ENCODE data around the gene CELA3A. TPM values are rescaled to one million over a fixed set of nuclear protein-coding genes. Genes with fewer than 3 reads are reported as not detected.

Gene CELA3A
- total RNA-seq, 4 donors from 2014 or later: not detected

DNA sequence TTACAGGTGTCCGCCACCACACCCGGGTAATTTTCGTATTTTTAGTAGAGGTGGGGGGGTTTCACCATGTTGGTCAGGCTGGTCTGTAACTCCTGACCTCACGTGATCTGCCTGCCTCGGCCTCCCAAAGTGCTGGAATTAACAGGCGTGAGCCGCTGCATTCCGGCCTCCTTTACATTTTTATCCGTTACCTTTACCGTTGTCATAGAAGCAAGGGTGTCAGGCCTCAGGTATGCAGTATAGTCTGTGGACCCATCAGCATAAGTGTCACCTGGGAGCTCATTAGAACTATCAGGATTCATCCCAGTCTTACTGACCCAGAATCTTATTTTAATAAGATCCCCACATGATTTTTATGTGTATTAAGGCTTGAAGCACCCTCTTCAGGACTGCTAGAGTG lies 56.4 kb downstream of the CELA3A start:
- Histone ChIP-seq H3K36me3 (no peaks in the 10 kb centered on the region), H3K27me3 (no peaks in the 10 kb centered on the region), H3K4me1 (peaks cover 33 to 89% (median 58%) of the 10 kb centered on the region in 4 donors), H3K9me3 (no peaks in the 10 kb centered on the region), H3K4me3 (no peak overlapping the region), H3K27ac (no peak overlapping the region)
- in situ Hi-C loops (cut with MboI; ENCODE audit: low pct_ligation_motif_present in 1 of 4, low pct_unique_long_range_greater_than_20kb in 1 of 4, low sequenced_read_pairs in 3 of 4): no loop called here
- intact Hi-C loops (cut with DNase I; ENCODE audit: low total_unique reads): loop anchor here (10.0 kb wide), 1 partner anchor 57 kb away; no protein-coding TSS in a partner anchor
- 89% methylated on average over 10 of the region's 10 CpGs; no CpG with 5 or more reads in 1 of the 2 donors for WGBS, 2 donors (ENCODE audit: low coverage in 1 of 2)
- DNase-seq: no peak
- TF ChIP-seq POLR2AphosphoS5 (IDR thresholded peaks at IDR 0.05): no peak
- TF ChIP-seq POLR2A (IDR thresholded peaks at IDR 0.05): no peak
- TF ChIP-seq, protein P1, sequence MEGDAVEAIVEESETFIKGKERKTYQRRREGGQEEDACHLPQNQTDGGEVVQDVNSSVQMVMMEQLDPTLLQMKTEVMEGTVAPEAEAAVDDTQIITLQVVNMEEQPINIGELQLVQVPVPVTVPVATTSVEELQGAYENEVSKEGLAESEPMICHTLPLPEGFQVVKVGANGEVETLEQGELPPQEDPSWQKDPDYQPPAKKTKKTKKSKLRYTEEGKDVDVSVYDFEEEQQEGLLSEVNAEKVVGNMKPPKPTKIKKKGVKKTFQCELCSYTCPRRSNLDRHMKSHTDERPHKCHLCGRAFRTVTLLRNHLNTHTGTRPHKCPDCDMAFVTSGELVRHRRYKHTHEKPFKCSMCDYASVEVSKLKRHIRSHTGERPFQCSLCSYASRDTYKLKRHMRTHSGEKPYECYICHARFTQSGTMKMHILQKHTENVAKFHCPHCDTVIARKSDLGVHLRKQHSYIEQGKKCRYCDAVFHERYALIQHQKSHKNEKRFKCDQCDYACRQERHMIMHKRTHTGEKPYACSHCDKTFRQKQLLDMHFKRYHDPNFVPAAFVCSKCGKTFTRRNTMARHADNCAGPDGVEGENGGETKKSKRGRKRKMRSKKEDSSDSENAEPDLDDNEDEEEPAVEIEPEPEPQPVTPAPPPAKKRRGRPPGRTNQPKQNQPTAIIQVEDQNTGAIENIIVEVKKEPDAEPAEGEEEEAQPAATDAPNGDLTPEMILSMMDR (IDR thresholded peaks at IDR 0.05): no peak
- no peak for TF ChIP-seq EP300 (IDR thresholded peaks at IDR 0.05; ENCODE audit: low read depth)

Small RNAs within 50 kb of the gene (small RNA-seq; reads per million reads assigned to genes)
- gene RN7SL186P (0 reads per million in 4 donors), gene RN7SL386P (0 reads per million in 4 donors), gene RNU6-1022P (0 reads per million in 4 donors), gene RNU6-776P (0 reads per million in 4 donors)

Other genes with a start within 250 kb of the CELA3A start
- 10 to 100 TPM; 48.4 to 87.3 (median 51.4) TPM for gene USP48, start 218.5 kb upstream of the CELA3A start, total RNA-seq
- under 1 TPM in 1 of 4 donors, not detected in 3; 0.48 TPM for gene LDLRAD2, start 189.4 kb upstream of the CELA3A start, total RNA-seq
- gene HSPG2, start 64.3 kb upstream of the CELA3A start, total RNA-seq: 100 to 1,000 TPM; 107 to 343 (median 228) TPM
- not detected for gene CELA3B, start 24.6 kb upstream of the CELA3A start, total RNA-seq
- 100 to 1,000 TPM; 140 to 245 (median 174) TPM for gene CDC42, start 51.1 kb downstream of the CELA3A start, total RNA-seq
- 1 to 10 TPM in 2 of 4 donors, under 1 TPM in 1, not detected in 1; 0.82 to 3.0 (median 2.1) TPM for gene WNT4, start 141.4 kb downstream of the CELA3A start, total RNA-seq